H9 (cell line): ENCODE data around the gene PHAX. TPM values are rescaled to one million over a fixed set of nuclear protein-coding genes. Genes with fewer than 3 reads are reported as not detected.

Source experiments
- DNase-seq: peaks from one replicate; pipeline ENCODE4 v3.0.0-alpha.2; 2017
- H2AFZ ChIP-seq: one replicate; pipeline ENCODE4 v1.6.1; 2013; ENCODE audit warnings: mild to moderate bottlenecking, low read length, control low read depth, moderate library complexity
- H2AK5ac ChIP-seq: 2 replicates; pipeline ENCODE4 v1.6.1; 2013; ENCODE audit warnings: low read length, control low read depth, mixed read lengths; ENCODE audit not compliant: insufficient read length
- H2BK120ac ChIP-seq: one replicate; pipeline ENCODE4 v1.6.1; 2013; ENCODE audit warnings: low read depth, mild to moderate bottlenecking, low read length, control low read depth, inconsistent platforms; ENCODE audit not compliant: poor library complexity, severe bottlenecking
- H2BK12ac ChIP-seq: 2 replicates; pipeline ENCODE4 v1.6.1; 2013; ENCODE audit warnings: low read length, control low read depth, mixed read lengths, low read depth; ENCODE audit not compliant: insufficient read length
- H2BK15ac ChIP-seq: 2 replicates; pipeline ENCODE4 v1.6.1; 2013; ENCODE audit warnings: low read depth, low read length, control low read depth
- H2BK20ac ChIP-seq: one replicate; pipeline ENCODE4 v1.6.1; 2013; ENCODE audit warnings: low read depth, mild to moderate bottlenecking, low read length, control low read depth, inconsistent platforms; ENCODE audit not compliant: poor library complexity, severe bottlenecking
- H2BK5ac ChIP-seq: 2 replicates; pipeline ENCODE4 v1.6.1; 2013; ENCODE audit warnings: low read length, control low read depth, mixed read lengths; ENCODE audit not compliant: insufficient read length
- H3K14ac ChIP-seq: 2 replicates; pipeline ENCODE4 v1.6.1; 2013; ENCODE audit warnings: low read length, control low read depth; ENCODE audit not compliant: insufficient read depth
- H3K18ac ChIP-seq: 2 replicates; pipeline ENCODE4 v1.6.1; 2013; ENCODE audit warnings: low read depth, mild to moderate bottlenecking, mixed read lengths, low read length, control low read depth; ENCODE audit not compliant: insufficient read length
- H3K23ac ChIP-seq: 2 replicates; pipeline ENCODE4 v1.6.1; 2013; ENCODE audit warnings: low read length, control low read depth, mixed read lengths, low read depth; ENCODE audit not compliant: insufficient read length
- H3K23me2 ChIP-seq: 2 replicates; pipeline ENCODE4 v1.6.1; 2013; ENCODE audit warnings: low read depth, mild to moderate bottlenecking, mixed read lengths, low read length, control low read depth; ENCODE audit not compliant: insufficient read length, poor library complexity, severe bottlenecking
- H3K27ac ChIP-seq: 2 replicates; pipeline ENCODE4 v1.5.1; 2013; ENCODE audit warnings: low read length, control low read depth, mixed read lengths, low read depth; ENCODE audit not compliant: insufficient read length
- H3K27me3 ChIP-seq: 2 replicates; pipeline ENCODE4 v1.6.1; 2013; ENCODE audit warnings: low read length, control low read depth, inconsistent platforms; ENCODE audit not compliant: insufficient read depth
- H3K4ac ChIP-seq: 2 replicates; pipeline ENCODE4 v1.6.1; 2013; ENCODE audit warnings: low read depth, mild to moderate bottlenecking, control low read depth, inconsistent platforms, low read length, moderate library complexity
- H3K4me1 ChIP-seq: 2 replicates; pipeline ENCODE4 v1.6.1; 2013; ENCODE audit warnings: low read length, control low read depth, inconsistent platforms; ENCODE audit not compliant: insufficient read depth
- H3K4me2 ChIP-seq: 2 replicates; pipeline ENCODE4 v1.6.1; 2013; ENCODE audit warnings: low read length, control low read depth, mixed read lengths; ENCODE audit not compliant: insufficient read length, insufficient read depth
- H3K56ac ChIP-seq: 2 replicates; pipeline ENCODE4 v1.6.1; 2013; ENCODE audit warnings: low read depth, mild to moderate bottlenecking, mixed read lengths, low read length, control low read depth; ENCODE audit not compliant: insufficient read length
- H3K79me1 ChIP-seq: 2 replicates; pipeline ENCODE4 v1.6.1; 2013; ENCODE audit warnings: low read depth, mild to moderate bottlenecking, moderate library complexity, low read length, control low read depth, inconsistent platforms; ENCODE audit not compliant: insufficient read depth, poor library complexity, severe bottlenecking
- H3K79me2 ChIP-seq: 2 replicates; pipeline ENCODE4 v1.6.1; 2013; ENCODE audit warnings: low read length, control low read depth, inconsistent platforms; ENCODE audit not compliant: insufficient read depth
- H3K9ac ChIP-seq: 2 replicates; pipeline ENCODE4 v1.6.1; 2013; ENCODE audit warnings: low read length, control low read depth, mixed read lengths; ENCODE audit not compliant: insufficient read length; ENCODE audit errors: extremely low read depth
- H3K9me3 ChIP-seq: one replicate; pipeline ENCODE4 v1.6.1; 2013; ENCODE audit warnings: low read depth, low read length, inconsistent platforms; ENCODE audit not compliant: control insufficient read depth
- H3T11ph ChIP-seq: one replicate; pipeline ENCODE4 v1.6.1; 2013; ENCODE audit warnings: mild to moderate bottlenecking, low read length, control low read depth, inconsistent platforms
- H4K20me1 ChIP-seq: one replicate; pipeline ENCODE4 v1.6.1; 2013; ENCODE audit not compliant: control insufficient read depth, insufficient read length, insufficient read depth
- H4K5ac ChIP-seq: 2 replicates; pipeline ENCODE4 v1.6.1; 2013; ENCODE audit warnings: low read depth, mild to moderate bottlenecking, mixed read lengths, low read length, control low read depth; ENCODE audit not compliant: insufficient read length
- H4K8ac ChIP-seq: replicated peaks from 2 replicates; pipeline ENCODE4 v1.6.1; 2013; ENCODE audit warnings: low read length, control low read depth, mixed read lengths, low read depth; ENCODE audit not compliant: insufficient read length
- H4K91ac ChIP-seq: 2 replicates; pipeline ENCODE4 v1.6.1; 2013; ENCODE audit warnings: low read depth, mild to moderate bottlenecking, moderate library complexity, mixed read lengths, low read length, control low read depth; ENCODE audit not compliant: insufficient read length
- H3K27ac Mint-ChIP-seq, 3 experiments: 2 replicates in 2 of 3; 3 replicates in 1 of 3; pipeline ENCODE4 v1.8.0; 2020 to 2021; ENCODE audit warnings: mixed read lengths in 3 of 3, mild to moderate bottlenecking in 1 of 3, moderate library complexity in 1 of 3
- H3K27me3 Mint-ChIP-seq: 2 replicates; pipeline ENCODE4 v1.8.0; 2021; ENCODE audit warnings: low read depth, mild to moderate bottlenecking, moderate library complexity, mixed read lengths
- H3K36me3 Mint-ChIP-seq, 3 experiments: 2 replicates in 2 of 3; 3 replicates in 1 of 3; pipeline ENCODE4 v1.8.0; 2020 to 2021; ENCODE audit warnings: low read depth in 3 of 3, mixed read lengths in 3 of 3; ENCODE audit not compliant: insufficient read depth in 1 of 3
- H3K4me1 Mint-ChIP-seq, 2 experiments: 2 replicates each; pipeline ENCODE4 v1.8.0; 2020; ENCODE audit warnings: mixed read lengths in 2 of 2
- H3K4me3 Mint-ChIP-seq, 2 experiments: 2 replicates in 1 of 2; 3 replicates in 1 of 2; pipeline ENCODE4 v1.8.0; 2020 to 2021; ENCODE audit warnings: mild to moderate bottlenecking in 2 of 2, mixed read lengths in 2 of 2, moderate library complexity in 1 of 2
- H3K9me3 Mint-ChIP-seq, 2 experiments: 2 replicates in 1 of 2; 3 replicates in 1 of 2; pipeline ENCODE4 v1.8.0; 2020; ENCODE audit warnings: mild to moderate bottlenecking in 2 of 2, mixed read lengths in 2 of 2, moderate library complexity in 1 of 2
- WGBS: extraction: QIAGEN DNeasy Blood & Tissue Kit; methylation state at CpG from one replicate; pipeline ENCODE4 v1.1.7; 2013; ENCODE audit warnings: missing lambda C conversion rate, low lambda C conversion rate, mixed read lengths; ENCODE audit not compliant: insufficient read length; ENCODE audit errors: extremely low coverage; 5-methylcytosine and 5-hydroxymethylcytosine counted together
- total RNA-seq: library from RNA; stranded (reverse); gene quantifications from 2 replicates; pipeline ENCODE4 v1.2.1, GENCODE V29; 2021
- TF ChIP-seq, protein P1 (sequence below): fragments of 200-600 bp; sonication (generic); conservative IDR thresholded peaks from 3 replicates; pipeline ENCODE4 v1.8.0; 2021; ENCODE audit warnings: antibody characterized with exemption, mild to moderate bottlenecking

The PHAX gene
- total RNA-seq, 1 experiment from 2014 or later, result 65.6 TPM

DNA sequence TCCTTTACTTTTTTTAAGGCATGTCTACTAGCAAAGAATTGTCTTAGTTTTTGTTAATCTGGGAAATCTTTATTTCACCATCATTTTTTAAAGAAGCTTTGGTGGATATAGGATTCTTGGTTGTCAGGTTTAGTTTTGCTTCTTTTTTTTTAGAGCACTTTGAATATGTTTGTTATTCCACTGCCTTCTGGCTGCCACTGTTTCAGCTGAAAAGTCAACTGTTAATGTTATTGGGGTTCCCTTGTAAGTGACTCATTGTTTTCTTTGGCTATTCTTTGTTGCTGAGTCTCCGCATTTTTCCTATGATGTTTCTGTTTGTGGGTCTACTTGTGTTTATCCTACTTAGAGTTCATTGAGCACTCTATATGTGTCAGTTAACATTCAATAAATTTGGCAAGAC is 44.4 kb downstream of the PHAX start:
- H3K23me2 ChIP-seq, result no peaks in the 10 kb centered on the region
- Mint-ChIP-seq H3K4me3 (no peak overlapping the region), H3K27ac (no peak overlapping the region), H3K36me3 (peaks cover 4 to 15% (median 9%) of the 10 kb centered on the region in 3 experiments; a peak in 6 of 7 replicates), H3K4me1 (peaks cover 0 to 2% of the 10 kb centered on the region in 2 experiments; a peak in 3 of 4 replicates), H3K9me3 (peaks cover 11% of the 10 kb centered on the region in 2 experiments), H3K27me3 (no peaks in the 10 kb centered on the region)
- no peak overlapping the region for H3K14ac ChIP-seq
- TF ChIP-seq, protein P1, sequence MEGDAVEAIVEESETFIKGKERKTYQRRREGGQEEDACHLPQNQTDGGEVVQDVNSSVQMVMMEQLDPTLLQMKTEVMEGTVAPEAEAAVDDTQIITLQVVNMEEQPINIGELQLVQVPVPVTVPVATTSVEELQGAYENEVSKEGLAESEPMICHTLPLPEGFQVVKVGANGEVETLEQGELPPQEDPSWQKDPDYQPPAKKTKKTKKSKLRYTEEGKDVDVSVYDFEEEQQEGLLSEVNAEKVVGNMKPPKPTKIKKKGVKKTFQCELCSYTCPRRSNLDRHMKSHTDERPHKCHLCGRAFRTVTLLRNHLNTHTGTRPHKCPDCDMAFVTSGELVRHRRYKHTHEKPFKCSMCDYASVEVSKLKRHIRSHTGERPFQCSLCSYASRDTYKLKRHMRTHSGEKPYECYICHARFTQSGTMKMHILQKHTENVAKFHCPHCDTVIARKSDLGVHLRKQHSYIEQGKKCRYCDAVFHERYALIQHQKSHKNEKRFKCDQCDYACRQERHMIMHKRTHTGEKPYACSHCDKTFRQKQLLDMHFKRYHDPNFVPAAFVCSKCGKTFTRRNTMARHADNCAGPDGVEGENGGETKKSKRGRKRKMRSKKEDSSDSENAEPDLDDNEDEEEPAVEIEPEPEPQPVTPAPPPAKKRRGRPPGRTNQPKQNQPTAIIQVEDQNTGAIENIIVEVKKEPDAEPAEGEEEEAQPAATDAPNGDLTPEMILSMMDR, result no peak
- no peak overlapping the region for H3K18ac ChIP-seq
- no peak overlapping the region for H3K4me2 ChIP-seq
- WGBS, result no CpG with 5 or more reads among the region's 1 CpG
- no peak overlapping the region for H3K27ac ChIP-seq
- H2AK5ac ChIP-seq, result no peak overlapping the region
- no peak overlapping the region for H2BK120ac ChIP-seq
- no peak overlapping the region for H3T11ph ChIP-seq
- H3K56ac ChIP-seq, result no peak overlapping the region
- H2BK20ac ChIP-seq, result no peak overlapping the region
- no peak overlapping the region for H2AFZ ChIP-seq
- H4K8ac ChIP-seq, result no peak overlapping the region
- H3K27me3 ChIP-seq, result no peaks in the 10 kb centered on the region
- no peak overlapping the region for H3K23ac ChIP-seq
- H4K91ac ChIP-seq, result no peak overlapping the region
- no peaks in the 10 kb centered on the region for H3K4me1 ChIP-seq
- H4K5ac ChIP-seq, result no peak overlapping the region
- H3K9me3 ChIP-seq, result no peaks in the 10 kb centered on the region
- no peak overlapping the region for H2BK5ac ChIP-seq
- no peak overlapping the region for H3K4ac ChIP-seq
- no peak overlapping the region for H2BK15ac ChIP-seq
- H3K79me2 ChIP-seq, result no peaks in the 10 kb centered on the region
- no peak for DNase-seq
- no peak overlapping the region for H3K9ac ChIP-seq
- no peak overlapping the region for H2BK12ac ChIP-seq
- H3K79me1 ChIP-seq, result no peaks in the 10 kb centered on the region
- no peaks in the 10 kb centered on the region for H4K20me1 ChIP-seq
